Neural crest cell (in vitro differentiated cells): Measurements from ENCODE around the gene EXOC6. TPM values are rescaled to one million over a fixed set of nuclear protein-coding genes. Genes with fewer than 3 reads are reported as not detected.

ENCODE experiments used
- DNase-seq: peaks from one replicate; pipeline ENCODE4 v3.0.0; 2021; ENCODE audit warnings: low read depth, mixed read lengths, low spot score
- H3K27ac Mint-ChIP-seq: one replicate; pipeline ENCODE4 v1.8.0; 2021; ENCODE audit warnings: mild to moderate bottlenecking, mixed read lengths; ENCODE audit not compliant: unreplicated experiment
- H3K27me3 Mint-ChIP-seq: 2 replicates; pipeline ENCODE4 v1.8.0; 2021; ENCODE audit warnings: low read depth, mild to moderate bottlenecking, mixed read lengths
- H3K36me3 Mint-ChIP-seq: 2 replicates; pipeline ENCODE4 v1.8.0; 2021; ENCODE audit warnings: low read depth, mild to moderate bottlenecking, mixed read lengths
- H3K4me1 Mint-ChIP-seq: 2 replicates; pipeline ENCODE4 v1.8.0; 2021; ENCODE audit warnings: mixed read lengths
- H3K4me3 Mint-ChIP-seq: one replicate; pipeline ENCODE4 v1.8.0; 2021; ENCODE audit warnings: mild to moderate bottlenecking, mixed read lengths
- H3K9me3 Mint-ChIP-seq: 2 replicates; pipeline ENCODE4 v1.8.0; 2021; ENCODE audit warnings: mixed read lengths
- CTCF ChIP-seq: fragments of 200-600 bp; sonication (generic); conservative IDR thresholded peaks from 2 replicates; pipeline ENCODE4 v1.5.0; 2021; ENCODE audit warnings: antibody characterized with exemption, mild to moderate bottlenecking
- total RNA-seq: library from RNA; stranded (reverse); gene quantifications from 2 replicates; pipeline ENCODE4 v1.2.1, GENCODE V29; 2021

EXOC6 gene
- total RNA-seq, 1 donor from 2014 or later: 17.2 TPM

- no peak for DNase-seq
Observed at GRCh38 chr10:93075369-93076221, 227.3 kb downstream of the EXOC6 start.

GRCh38 chr10:93076871-93077270, 228.6 kb downstream of the EXOC6 start:
- no peak for TF ChIP-seq CTCF
- Mint-ChIP-seq H3K36me3 (no peaks in the 10 kb centered on the region), H3K4me3 (no peak overlapping the region), H3K27ac (no peak overlapping the region), H3K27me3 (peaks cover 85% of the 10 kb centered on the region), H3K4me1 (peaks cover 14% of the 10 kb centered on the region), H3K9me3 (no peaks in the 10 kb centered on the region)
- no peak for DNase-seq

More at GRCh38 chr10:93075369-93076221, 227.3 kb downstream of the EXOC6 start:
- Mint-ChIP-seq H3K4me3 (peak overlapping the region; percentile 28), H3K4me1 (peaks cover 20% of the 10 kb centered on the region), H3K27ac (no peak overlapping the region), H3K27me3 (peaks cover 92% of the 10 kb centered on the region), H3K9me3 (no peaks in the 10 kb centered on the region), H3K36me3 (no peaks in the 10 kb centered on the region)
- no peak for TF ChIP-seq CTCF

- H3K27me3 Mint-ChIP-seq: peaks cover 75% of the 10 kb centered on the region
Observed at GRCh38 chr10:93077860-93078337, 229.6 kb downstream of the EXOC6 start.

GRCh38 chr10:93079663-93080349, 231.5 kb downstream of the EXOC6 start:
- no peak for TF ChIP-seq CTCF

More at GRCh38 chr10:93077860-93078337, 229.6 kb downstream of the EXOC6 start:
- Mint-ChIP-seq H3K9me3 (no peaks in the 10 kb centered on the region), H3K4me3 (no peak overlapping the region), H3K27ac (no peak overlapping the region), H3K36me3 (no peaks in the 10 kb centered on the region), H3K4me1 (peaks cover 10% of the 10 kb centered on the region)
- DNase-seq: no peak
- TF ChIP-seq CTCF: no peak

GRCh38 chr10:93080350-93081046, 232.2 kb downstream of the EXOC6 start:
- Mint-ChIP-seq H3K4me3 (no peak overlapping the region), H3K36me3 (no peaks in the 10 kb centered on the region), H3K4me1 (no peaks in the 10 kb centered on the region), H3K9me3 (no peaks in the 10 kb centered on the region), H3K27ac (no peak overlapping the region), H3K27me3 (peaks cover 49% of the 10 kb centered on the region)
- DNase-seq: peak; percentile 64
- TF ChIP-seq CTCF: peak; percentile 89

More at GRCh38 chr10:93079663-93080349, 231.5 kb downstream of the EXOC6 start:
- Mint-ChIP-seq H3K27ac (no peak overlapping the region), H3K27me3 (peaks cover 56% of the 10 kb centered on the region), H3K4me3 (no peak overlapping the region), H3K9me3 (no peaks in the 10 kb centered on the region), H3K36me3 (no peaks in the 10 kb centered on the region), H3K4me1 (peaks cover 4% of the 10 kb centered on the region)
- DNase-seq: no peak
